Heart left ventricle (tissue), 16 donors: ENCODE measurements around the gene HIGD1A. TPM values are rescaled to one million over a fixed set of nuclear protein-coding genes. Genes with fewer than 3 reads are reported as not detected.

Source experiments
- ATAC-seq, 4 donors: fragments of 200-7000 bp; cut with Tn5 transposase; one replicate each; pipeline ENCODE4 v1.9.1; 2020 to 2022; ENCODE audit warnings: moderate library complexity in 4 of 4, mild to moderate bottlenecking in 3 of 4, moderate number of reproducible peaks in 1 of 4
- DNase-seq, 5 donors: peaks; one replicate each; pipeline ENCODE4 v3.0.0-alpha.2; 2020
- H3K27ac ChIP-seq, 12 donors: fragments of 200-600 bp; sonication (generic) in 4 of 12; one replicate each; pipeline versions ENCODE4 v1.5.0 to v1.8.0; 2016 to 2022; ENCODE audit warnings: mild to moderate bottlenecking in 2 of 12
- H3K27me3 ChIP-seq, 9 donors: fragments of 200-600 bp; sonication (generic) in 2 of 9; one replicate each; pipeline versions ENCODE4 v1.5.1 to v1.8.0; 2016 to 2022; ENCODE audit warnings: mild to moderate bottlenecking in 3 of 9
- H3K36me3 ChIP-seq, 9 donors: fragments of 200-600 bp; sonication (generic) in 2 of 9; one replicate each; pipeline versions ENCODE4 v1.5.0 to v1.8.0; 2018 to 2022; ENCODE audit warnings: mild to moderate bottlenecking in 2 of 9
- H3K4me1 ChIP-seq, 12 donors: fragments of 200-600 bp; sonication (generic) in 4 of 12; one replicate each; pipeline versions ENCODE4 v1.5.0 to v1.8.0; 2016 to 2022; ENCODE audit warnings: mild to moderate bottlenecking in 3 of 12
- H3K4me3 ChIP-seq, 12 donors: fragments of 200-600 bp; sonication (generic) in 4 of 12; one replicate each; pipeline versions ENCODE4 v1.5.0 to v1.8.0; 2017 to 2022; ENCODE audit warnings: mild to moderate bottlenecking in 9 of 12, moderate library complexity in 4 of 12
- H3K9me3 ChIP-seq, 12 donors: fragments of 200-600 bp; sonication (generic) in 4 of 12; one replicate each; pipeline versions ENCODE4 v1.5.0 to v1.8.0; 2016 to 2022; ENCODE audit warnings: mild to moderate bottlenecking in 1 of 12
- POLR2A ChIP-seq, 2 donors: fragments of 450-650 bp; IDR thresholded peaks; one replicate each; pipeline ENCODE4 v1.6.1; 2017; ENCODE audit warnings: antibody characterized with exemption in 2 of 2, mild to moderate bottlenecking in 2 of 2, moderate library complexity in 2 of 2
- WGBS, 4 donors: extraction: QIAGEN DNeasy Blood & Tissue Kit in 2 of 4; methylation state at CpG; one replicate each; pipeline versions ENCODE4 v1.1.5 to v1.1.7; 2013 to 2018; 5-methylcytosine and 5-hydroxymethylcytosine counted together
- intact Hi-C, 10 donors: fragments of 100-400 bp; cut with DNase I; formaldehyde crosslinking; loops; one replicate each; pipeline versions ENCODE4 v1.11.1 to v1.14.2; 2022
- polyA plus RNA-seq, 2 donors: library from polyadenylated mRNA; stranded (reverse); fragments of 200-250 nt; gene quantifications; one replicate each; pipeline ENCODE4 v1.2.3, GENCODE V29; 2013
- total RNA-seq, 9 donors: library from RNA; depleted of rRNA in 2 of 9; stranded (reverse); fragments of >200 nt in 2 of 9; fragmentation: NEBNext Ultra II Directional in 3 of 9; extraction: Animal tissue kit (Norgen Biotek cat#: 25700) in 3 of 9; gene quantifications; one replicate each; pipeline versions ENCODE4 v1.1.0 to v1.2.4, GENCODE V29; 2016 to 2023
- TF ChIP-seq, protein P1 (sequence below), 12 donors: fragments of 200-600 bp; sonication (generic) in 4 of 12; IDR thresholded peaks; one replicate each; pipeline versions ENCODE4 v1.5.0 to v1.8.0; 2018 to 2022; ENCODE audit warnings: antibody characterized with exemption in 12 of 12, mild to moderate bottlenecking in 5 of 12
- donor health status: ischemic (EF 13 %, LVEDD 7.1; RV severe dilation, severe dysfunction).
- donor health status: healthy with polysubstance abuse.
- donor health status: DM: no; HTN: yes; CAD: no.
- donor health status: DM: no; HTN: no; CAD: no.
- donor health status: ischemic (EF 25% LVEDD 6.9; RV normal size, moderate dysfunction).
- donor health status: ischemic (EF 25% LVEDD 5.7; RV mildly dilated, moderate dysfunction).
- donor health status: healthy.
- donor health status: DM: yes; HTN: yes; CAD: no.
- donor health status: ischemic (EF 35%, LVEDD 5.7; RV mildly dilated, moderate dysfunction).
- donor health status: nonischemic (EF 11% LVEDD 7.7; RV severe dilation, severe dysfunction).
- donor health status: DM: yes; HTN: yes; CAD: no.
- donor health status: PGD.
- donor health status: ischemic (EF 29% LVEDD 5.4; RV normal size, mild dysfunction).
- donor health status: nonischemic (EF 23%, LVEDD 6.1; RV moderate dilation, normal function).

The HIGD1A gene
- total and polyA plus RNA-seq, 11 donors, result 170 to 497 (median 313) TPM

DNA sequence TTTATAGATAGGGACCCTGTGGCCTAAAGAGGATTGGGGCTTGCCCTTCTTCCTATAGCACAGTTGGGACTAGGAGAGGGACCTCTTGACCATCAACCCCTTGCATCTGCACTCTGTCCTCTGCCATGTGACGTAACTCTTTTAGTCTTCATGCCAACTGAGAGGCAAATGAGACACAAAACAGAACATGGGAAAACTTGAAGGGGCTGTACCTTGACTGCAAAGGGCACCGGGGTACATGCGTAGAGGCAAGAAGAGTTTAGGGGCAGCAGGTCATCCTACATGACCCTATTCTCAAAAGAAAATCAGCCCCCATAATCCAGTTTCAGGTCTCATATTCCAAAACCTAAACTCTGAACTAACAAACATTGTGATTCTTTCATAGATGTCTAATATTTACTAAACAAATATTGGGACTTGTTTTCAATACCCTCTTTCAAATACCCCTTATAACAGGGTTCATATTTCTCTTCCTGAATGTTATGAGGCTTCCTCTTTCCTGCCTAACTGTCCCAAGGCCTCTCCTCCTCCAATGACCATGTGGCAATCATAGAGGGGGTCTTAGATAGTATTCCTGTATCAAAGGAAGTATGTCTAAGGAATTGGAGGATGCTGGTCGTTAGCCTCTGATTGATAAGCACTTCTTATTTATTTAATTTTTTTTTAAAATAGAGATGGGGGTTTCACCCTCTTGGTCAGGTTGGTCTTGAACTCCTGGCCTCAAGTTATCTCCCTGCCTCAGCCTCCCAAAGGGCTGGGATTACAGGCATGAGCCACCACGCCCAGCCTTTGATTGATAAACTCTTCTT lies 25.5 kb upstream of the HIGD1A start:
- WGBS, 4 donors, result 78 to 81% (median 79%) methylated on average over 5 of the region's 5 CpGs
- intact Hi-C loops, result loop anchor here in 8 of 10 donors (2.0 to 5.0 kb wide), 5 partner anchors 48 to 53 kb away; no protein-coding TSS in a partner anchor

DNA sequence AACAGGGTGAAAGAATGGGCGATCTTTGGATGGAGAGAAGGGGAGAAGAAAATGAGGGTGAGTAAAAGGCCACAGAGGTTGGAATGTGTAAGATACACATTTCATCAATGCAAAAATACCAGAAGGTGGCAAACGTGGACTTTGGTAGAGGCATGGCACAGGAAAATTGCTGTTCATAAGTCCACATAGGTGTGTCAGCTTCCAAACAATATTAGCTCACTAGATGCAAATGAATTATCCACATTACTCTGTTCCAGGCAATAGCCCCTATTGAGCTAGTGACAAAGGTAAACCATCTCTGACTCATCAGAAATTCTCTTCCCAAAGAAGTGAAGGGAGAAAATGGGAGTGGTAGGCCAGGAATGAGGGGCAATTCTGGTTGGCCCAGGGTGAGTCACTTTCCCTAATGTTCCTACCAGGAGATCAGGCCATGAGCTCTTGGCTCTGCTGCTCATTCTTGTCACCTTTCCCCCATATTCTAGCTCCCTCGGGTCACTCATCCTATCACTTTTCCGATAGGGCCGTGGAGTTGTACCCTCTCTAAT lies 24.9 kb upstream of the HIGD1A start:
- intact Hi-C loops, result loop anchor here in 1 of 10 donors (5.0 kb wide), 1 partner anchor 47 kb away; no protein-coding TSS in a partner anchor

More for the DNA sequence above, 25.5 kb upstream of the HIGD1A start:
- H3K27me3 ChIP-seq, result no peaks in the 10 kb centered on the region
- H3K4me1 ChIP-seq, result peaks cover 0 to 8% (median 0%) of the 10 kb centered on the region in 12 donors
- DNase-seq (no peak), ATAC-seq (peak in 1 of 4 donors; percentile 12)
- H3K4me3 ChIP-seq, result no peak overlapping the region
- H3K27ac ChIP-seq, result no peak overlapping the region
- no peaks in the 10 kb centered on the region for H3K9me3 ChIP-seq
- no peaks in the 10 kb centered on the region for H3K36me3 ChIP-seq
- no peak for TF ChIP-seq POLR2A (IDR thresholded peaks at IDR 0.05)
- TF ChIP-seq, protein P1, sequence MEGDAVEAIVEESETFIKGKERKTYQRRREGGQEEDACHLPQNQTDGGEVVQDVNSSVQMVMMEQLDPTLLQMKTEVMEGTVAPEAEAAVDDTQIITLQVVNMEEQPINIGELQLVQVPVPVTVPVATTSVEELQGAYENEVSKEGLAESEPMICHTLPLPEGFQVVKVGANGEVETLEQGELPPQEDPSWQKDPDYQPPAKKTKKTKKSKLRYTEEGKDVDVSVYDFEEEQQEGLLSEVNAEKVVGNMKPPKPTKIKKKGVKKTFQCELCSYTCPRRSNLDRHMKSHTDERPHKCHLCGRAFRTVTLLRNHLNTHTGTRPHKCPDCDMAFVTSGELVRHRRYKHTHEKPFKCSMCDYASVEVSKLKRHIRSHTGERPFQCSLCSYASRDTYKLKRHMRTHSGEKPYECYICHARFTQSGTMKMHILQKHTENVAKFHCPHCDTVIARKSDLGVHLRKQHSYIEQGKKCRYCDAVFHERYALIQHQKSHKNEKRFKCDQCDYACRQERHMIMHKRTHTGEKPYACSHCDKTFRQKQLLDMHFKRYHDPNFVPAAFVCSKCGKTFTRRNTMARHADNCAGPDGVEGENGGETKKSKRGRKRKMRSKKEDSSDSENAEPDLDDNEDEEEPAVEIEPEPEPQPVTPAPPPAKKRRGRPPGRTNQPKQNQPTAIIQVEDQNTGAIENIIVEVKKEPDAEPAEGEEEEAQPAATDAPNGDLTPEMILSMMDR (IDR thresholded peaks at IDR 0.05), result no peak

DNA sequence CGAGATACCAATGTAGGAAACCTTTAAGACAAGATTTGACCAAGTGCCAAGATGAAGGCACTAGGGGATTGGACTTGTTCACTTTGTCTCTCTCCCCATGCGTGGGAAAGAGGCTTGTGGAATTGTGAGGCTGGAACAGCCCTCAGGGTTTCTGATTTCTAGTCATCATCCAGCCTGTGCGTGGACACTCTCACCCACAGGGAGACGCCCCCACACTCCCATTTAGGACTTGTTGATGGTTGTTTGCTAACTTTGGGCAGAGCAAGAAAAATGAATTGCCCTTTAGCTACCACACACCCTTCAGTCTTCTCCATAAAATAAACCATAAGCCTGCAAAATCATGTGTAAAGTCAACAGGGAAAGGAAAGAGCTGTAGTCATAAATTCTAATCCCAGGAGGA lies 23.4 kb upstream of the HIGD1A start:
- Histone ChIP-seq H3K9me3 (no peaks in the 10 kb centered on the region), H3K27me3 (no peaks in the 10 kb centered on the region), H3K36me3 (no peaks in the 10 kb centered on the region), H3K4me3 (no peak overlapping the region), H3K27ac (no peak overlapping the region), H3K4me1 (peaks cover 0 to 8% (median 0%) of the 10 kb centered on the region in 12 donors)
- intact Hi-C loops, result loop anchor here in 1 of 10 donors (5.0 kb wide), 1 partner anchor 45 kb away; no protein-coding TSS in a partner anchor
- DNase-seq (no peak), ATAC-seq (no peak)
- TF ChIP-seq, protein P1 (IDR thresholded peaks at IDR 0.05), result no peak
- no peak for TF ChIP-seq POLR2A (IDR thresholded peaks at IDR 0.05)
- WGBS, 4 donors, result 66 to 75% (median 74%) methylated on average over 4 of the region's 4 CpGs

More for the DNA sequence above, 24.9 kb upstream of the HIGD1A start:
- no peak overlapping the region for H3K4me3 ChIP-seq
- no peaks in the 10 kb centered on the region for H3K36me3 ChIP-seq
- H3K27ac ChIP-seq, result no peak overlapping the region
- ATAC-seq (peak in 1 of 4 donors; percentile 28), DNase-seq (no peak)
- no peaks in the 10 kb centered on the region for H3K27me3 ChIP-seq
- H3K4me1 ChIP-seq, result peaks cover 0 to 8% (median 0%) of the 10 kb centered on the region in 12 donors
- no peaks in the 10 kb centered on the region for H3K9me3 ChIP-seq
- TF ChIP-seq, protein P1 (IDR thresholded peaks at IDR 0.05), result no peak
- TF ChIP-seq POLR2A (IDR thresholded peaks at IDR 0.05), result no peak
- 79 to 88% (median 84%) methylated on average over 5 of the region's 5 CpGs for WGBS, 4 donors

DNA sequence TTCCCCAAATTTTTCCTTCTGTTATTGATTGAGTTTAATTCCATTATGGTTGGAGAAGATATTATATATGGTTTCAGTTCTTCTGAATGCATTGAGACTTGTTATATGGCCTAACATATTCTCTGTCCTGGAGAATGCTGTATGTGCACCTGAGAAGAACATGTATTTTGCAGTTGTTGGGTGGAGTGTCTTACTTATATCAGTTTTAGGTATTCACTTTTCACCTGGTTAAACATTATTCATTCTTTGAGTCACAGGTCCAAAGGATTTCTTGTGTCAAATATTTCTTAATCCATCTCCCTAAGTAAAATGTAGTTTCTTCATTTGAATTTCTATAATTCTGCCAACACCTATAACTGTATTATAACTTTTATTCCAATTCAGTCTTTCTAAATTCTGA lies 22.7 kb upstream of the HIGD1A start:
- DNase-seq (no peak), ATAC-seq (no peak)
- H3K27ac ChIP-seq, result no peak overlapping the region
- peaks cover 0 to 8% (median 0%) of the 10 kb centered on the region in 12 donors for H3K4me1 ChIP-seq
- no peaks in the 10 kb centered on the region for H3K36me3 ChIP-seq
- no peaks in the 10 kb centered on the region for H3K9me3 ChIP-seq
- intact Hi-C loops, result loop anchor here in 1 of 10 donors (5.0 kb wide), 1 partner anchor 45 kb away; no protein-coding TSS in a partner anchor
- no peak overlapping the region for H3K4me3 ChIP-seq
- TF ChIP-seq, protein P1 (IDR thresholded peaks at IDR 0.05), result no peak
- TF ChIP-seq POLR2A (IDR thresholded peaks at IDR 0.05), result no peak
- H3K27me3 ChIP-seq, result no peaks in the 10 kb centered on the region
